Measurements from ENCODE around the gene ALX4.

- TF ChIP-seq CTCF (IDR thresholded peaks at IDR 0.05) (no peak), EZH2phosphoT487 (IDR thresholded peaks at IDR 0.05) (no peak), EZH2 (IDR thresholded peaks at IDR 0.05) (no peak)
Observed at GRCh38 chr11:44280257-44280656, 29.7 kb downstream of the ALX4 start.

All from neural progenitor cell (in vitro differentiated cells).